ENCODE data around the gene DPP10.

DNA sequence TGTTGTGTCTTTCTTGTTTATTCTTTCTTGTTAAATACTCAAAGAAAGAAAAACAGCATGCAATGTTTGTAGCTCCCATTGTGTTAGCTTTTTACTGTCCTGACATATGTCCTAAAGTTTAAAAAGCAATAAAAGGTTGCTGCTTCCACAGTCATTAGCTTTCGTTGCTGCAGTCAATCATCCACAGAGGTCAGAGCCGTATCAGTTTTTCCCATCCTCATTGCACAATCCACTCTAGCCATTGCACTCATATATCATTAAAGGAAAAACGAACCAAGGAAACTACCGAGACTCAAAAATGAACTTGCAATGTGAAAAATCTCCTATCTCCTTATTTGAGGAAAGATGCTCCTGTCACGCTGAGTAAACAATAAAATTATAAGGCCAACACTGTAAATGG is 954.1 kb downstream of the DPP10 start:
- TF ChIP-seq, protein P1, sequence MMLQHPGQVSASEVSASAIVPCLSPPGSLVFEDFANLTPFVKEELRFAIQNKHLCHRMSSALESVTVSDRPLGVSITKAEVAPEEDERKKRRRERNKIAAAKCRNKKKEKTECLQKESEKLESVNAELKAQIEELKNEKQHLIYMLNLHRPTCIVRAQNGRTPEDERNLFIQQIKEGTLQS (IDR thresholded peaks at IDR 0.05), result no peak
- TF ChIP-seq YY1 (IDR thresholded peaks at IDR 0.05) (no peak), RAD21 (IDR thresholded peaks at IDR 0.05) (no peak), CTCF (IDR thresholded peaks at IDR 0.05; ENCODE audit: low read depth, low read length, missing input control) (no peak), GABPA (IDR thresholded peaks at IDR 0.05 in 1 of 2, conservative IDR thresholded peaks at IDR 0.05 in 1 of 2) (no peak), HNF4A (conservative IDR thresholded peaks at IDR 0.05) (no peak)
- TF ChIP-seq, protein P2, sequence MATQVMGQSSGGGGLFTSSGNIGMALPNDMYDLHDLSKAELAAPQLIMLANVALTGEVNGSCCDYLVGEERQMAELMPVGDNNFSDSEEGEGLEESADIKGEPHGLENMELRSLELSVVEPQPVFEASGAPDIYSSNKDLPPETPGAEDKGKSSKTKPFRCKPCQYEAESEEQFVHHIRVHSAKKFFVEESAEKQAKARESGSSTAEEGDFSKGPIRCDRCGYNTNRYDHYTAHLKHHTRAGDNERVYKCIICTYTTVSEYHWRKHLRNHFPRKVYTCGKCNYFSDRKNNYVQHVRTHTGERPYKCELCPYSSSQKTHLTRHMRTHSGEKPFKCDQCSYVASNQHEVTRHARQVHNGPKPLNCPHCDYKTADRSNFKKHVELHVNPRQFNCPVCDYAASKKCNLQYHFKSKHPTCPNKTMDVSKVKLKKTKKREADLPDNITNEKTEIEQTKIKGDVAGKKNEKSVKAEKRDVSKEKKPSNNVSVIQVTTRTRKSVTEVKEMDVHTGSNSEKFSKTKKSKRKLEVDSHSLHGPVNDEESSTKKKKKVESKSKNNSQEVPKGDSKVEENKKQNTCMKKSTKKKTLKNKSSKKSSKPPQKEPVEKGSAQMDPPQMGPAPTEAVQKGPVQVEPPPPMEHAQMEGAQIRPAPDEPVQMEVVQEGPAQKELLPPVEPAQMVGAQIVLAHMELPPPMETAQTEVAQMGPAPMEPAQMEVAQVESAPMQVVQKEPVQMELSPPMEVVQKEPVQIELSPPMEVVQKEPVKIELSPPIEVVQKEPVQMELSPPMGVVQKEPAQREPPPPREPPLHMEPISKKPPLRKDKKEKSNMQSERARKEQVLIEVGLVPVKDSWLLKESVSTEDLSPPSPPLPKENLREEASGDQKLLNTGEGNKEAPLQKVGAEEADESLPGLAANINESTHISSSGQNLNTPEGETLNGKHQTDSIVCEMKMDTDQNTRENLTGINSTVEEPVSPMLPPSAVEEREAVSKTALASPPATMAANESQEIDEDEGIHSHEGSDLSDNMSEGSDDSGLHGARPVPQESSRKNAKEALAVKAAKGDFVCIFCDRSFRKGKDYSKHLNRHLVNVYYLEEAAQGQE (IDR thresholded peaks at IDR 0.05), result no peak

Measured in liver (tissue), 3 donors.